Measurements from ENCODE around the gene RNASEH2A.

The RNASEH2A gene

DNA sequence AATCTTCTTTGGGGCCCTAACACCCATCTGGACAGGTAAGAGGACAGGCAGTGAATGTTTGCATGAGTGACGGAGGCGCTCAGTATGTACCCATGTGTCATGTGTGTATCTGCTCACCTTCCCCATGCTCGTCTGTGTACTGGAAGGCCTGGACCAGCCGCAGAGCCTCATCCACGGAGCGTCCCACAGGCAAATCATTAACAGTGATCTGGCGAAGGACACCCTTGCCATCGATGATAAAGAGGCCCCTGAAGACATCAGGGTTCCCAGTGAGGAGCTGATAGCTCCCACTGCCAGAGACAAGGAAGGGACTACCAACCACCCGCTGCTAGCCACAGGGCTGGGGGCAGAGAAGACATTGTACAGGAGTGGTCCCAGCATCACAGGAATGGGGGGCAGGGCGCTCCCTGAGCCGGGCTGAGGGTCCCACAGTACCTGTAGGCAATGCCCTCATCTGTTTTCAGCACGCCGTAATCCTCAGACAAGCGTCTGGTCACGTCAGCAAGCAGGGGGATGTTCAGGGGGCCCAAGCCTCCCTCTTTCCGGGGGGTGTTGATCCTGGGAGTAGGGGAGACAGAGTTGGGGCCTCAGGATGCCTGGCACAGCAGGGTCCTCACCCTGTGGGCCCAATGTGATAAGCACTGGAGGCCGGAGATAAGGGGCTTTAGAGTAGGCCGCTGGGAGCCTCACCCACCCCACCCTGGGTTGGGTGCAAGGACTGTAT lies 6.5 kb upstream of the RNASEH2A start:
- Histone ChIP-seq H3K4me1 (ENCODE audit: control insufficient read depth in 1 of 2, insufficient read depth in 1 of 2, low read depth in 1 of 2, low read length in 1 of 2) (peaks cover 31 to 33% of the 10 kb centered on the region in 2 experiments), H3K4me3 (ENCODE audit: low read depth in 1 of 2, low read length in 1 of 2) (no peak overlapping the region), H3K27ac (no peak overlapping the region), H3K9me3 (no peaks in the 10 kb centered on the region), H3K27me3 (peaks cover 49% of the 10 kb centered on the region), H3K36me3 (no peaks in the 10 kb centered on the region)
- TF ChIP-seq, protein P1, sequence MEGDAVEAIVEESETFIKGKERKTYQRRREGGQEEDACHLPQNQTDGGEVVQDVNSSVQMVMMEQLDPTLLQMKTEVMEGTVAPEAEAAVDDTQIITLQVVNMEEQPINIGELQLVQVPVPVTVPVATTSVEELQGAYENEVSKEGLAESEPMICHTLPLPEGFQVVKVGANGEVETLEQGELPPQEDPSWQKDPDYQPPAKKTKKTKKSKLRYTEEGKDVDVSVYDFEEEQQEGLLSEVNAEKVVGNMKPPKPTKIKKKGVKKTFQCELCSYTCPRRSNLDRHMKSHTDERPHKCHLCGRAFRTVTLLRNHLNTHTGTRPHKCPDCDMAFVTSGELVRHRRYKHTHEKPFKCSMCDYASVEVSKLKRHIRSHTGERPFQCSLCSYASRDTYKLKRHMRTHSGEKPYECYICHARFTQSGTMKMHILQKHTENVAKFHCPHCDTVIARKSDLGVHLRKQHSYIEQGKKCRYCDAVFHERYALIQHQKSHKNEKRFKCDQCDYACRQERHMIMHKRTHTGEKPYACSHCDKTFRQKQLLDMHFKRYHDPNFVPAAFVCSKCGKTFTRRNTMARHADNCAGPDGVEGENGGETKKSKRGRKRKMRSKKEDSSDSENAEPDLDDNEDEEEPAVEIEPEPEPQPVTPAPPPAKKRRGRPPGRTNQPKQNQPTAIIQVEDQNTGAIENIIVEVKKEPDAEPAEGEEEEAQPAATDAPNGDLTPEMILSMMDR (IDR thresholded peaks at IDR 0.05), result no peak

DNA sequence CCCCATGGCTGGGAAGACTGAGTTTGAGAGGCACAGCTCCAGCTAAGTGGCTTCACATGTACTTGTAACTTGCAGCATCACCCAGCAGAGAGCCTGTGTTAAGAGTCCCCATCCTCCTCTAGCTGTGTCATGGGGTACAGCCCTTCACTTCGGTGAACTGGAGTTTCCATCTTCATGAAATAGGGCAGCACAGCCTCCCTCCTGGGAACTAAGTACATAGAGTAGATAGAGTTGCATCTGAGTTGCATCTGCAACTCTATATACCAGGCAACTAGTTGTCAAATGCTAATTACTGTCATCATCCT lies 6.0 kb upstream of the RNASEH2A start:
- no peak overlapping the region for H3K27ac ChIP-seq

DNA sequence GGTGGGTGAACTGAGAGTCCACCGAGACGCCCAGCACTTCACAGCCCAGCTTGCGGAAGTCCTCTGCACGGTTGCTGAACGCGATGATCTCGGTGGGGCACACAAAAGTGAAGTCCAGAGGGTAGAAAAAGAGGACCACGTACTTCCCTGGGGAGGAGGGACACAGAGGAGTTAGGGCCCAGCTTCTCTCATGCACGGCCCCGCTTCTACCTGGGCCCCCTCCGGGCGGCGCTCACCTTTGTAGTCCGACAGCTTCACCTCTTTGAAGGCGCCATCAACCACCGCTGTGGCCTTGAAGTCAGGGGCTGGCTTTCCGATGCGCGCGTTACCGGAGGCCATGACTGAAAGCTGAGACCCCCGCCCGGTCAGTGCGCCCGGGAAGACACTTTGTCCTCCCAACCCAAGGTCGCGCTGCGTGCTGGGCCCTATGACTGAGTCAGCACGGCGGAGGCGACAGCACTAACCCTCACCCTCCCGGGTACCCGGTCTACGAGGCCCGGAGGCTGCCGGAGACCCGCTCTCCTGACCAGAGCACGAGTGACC lies 5.4 kb upstream of the RNASEH2A start:
- peak overlapping the region in 1 of 2 experiments; percentile 48 for H3K4me3 ChIP-seq (ENCODE audit: low read depth in 1 of 2, low read length in 1 of 2)
- no peaks in the 10 kb centered on the region for H3K9me3 ChIP-seq
- H3K4me1 ChIP-seq (ENCODE audit: control insufficient read depth in 1 of 2, insufficient read depth in 1 of 2, low read depth in 1 of 2, low read length in 1 of 2), result peaks cover 25% of the 10 kb centered on the region in 2 experiments
- no peaks in the 10 kb centered on the region for H3K36me3 ChIP-seq
- H3K27me3 ChIP-seq, result peaks cover 49% of the 10 kb centered on the region
- TF ChIP-seq, protein P1 (IDR thresholded peaks at IDR 0.05), result no peak
- H3K27ac ChIP-seq, result no peak overlapping the region

More for the DNA sequence above, 6.0 kb upstream of the RNASEH2A start:
- H3K36me3 ChIP-seq, result no peaks in the 10 kb centered on the region
- peaks cover 28 to 29% of the 10 kb centered on the region in 2 experiments for H3K4me1 ChIP-seq (ENCODE audit: control insufficient read depth in 1 of 2, insufficient read depth in 1 of 2, low read depth in 1 of 2, low read length in 1 of 2)
- no peak overlapping the region for H3K4me3 ChIP-seq (ENCODE audit: low read depth in 1 of 2, low read length in 1 of 2)
- no peaks in the 10 kb centered on the region for H3K9me3 ChIP-seq
- H3K27me3 ChIP-seq, result peaks cover 49% of the 10 kb centered on the region
- TF ChIP-seq, protein P1 (IDR thresholded peaks at IDR 0.05), result no peak

DNA sequence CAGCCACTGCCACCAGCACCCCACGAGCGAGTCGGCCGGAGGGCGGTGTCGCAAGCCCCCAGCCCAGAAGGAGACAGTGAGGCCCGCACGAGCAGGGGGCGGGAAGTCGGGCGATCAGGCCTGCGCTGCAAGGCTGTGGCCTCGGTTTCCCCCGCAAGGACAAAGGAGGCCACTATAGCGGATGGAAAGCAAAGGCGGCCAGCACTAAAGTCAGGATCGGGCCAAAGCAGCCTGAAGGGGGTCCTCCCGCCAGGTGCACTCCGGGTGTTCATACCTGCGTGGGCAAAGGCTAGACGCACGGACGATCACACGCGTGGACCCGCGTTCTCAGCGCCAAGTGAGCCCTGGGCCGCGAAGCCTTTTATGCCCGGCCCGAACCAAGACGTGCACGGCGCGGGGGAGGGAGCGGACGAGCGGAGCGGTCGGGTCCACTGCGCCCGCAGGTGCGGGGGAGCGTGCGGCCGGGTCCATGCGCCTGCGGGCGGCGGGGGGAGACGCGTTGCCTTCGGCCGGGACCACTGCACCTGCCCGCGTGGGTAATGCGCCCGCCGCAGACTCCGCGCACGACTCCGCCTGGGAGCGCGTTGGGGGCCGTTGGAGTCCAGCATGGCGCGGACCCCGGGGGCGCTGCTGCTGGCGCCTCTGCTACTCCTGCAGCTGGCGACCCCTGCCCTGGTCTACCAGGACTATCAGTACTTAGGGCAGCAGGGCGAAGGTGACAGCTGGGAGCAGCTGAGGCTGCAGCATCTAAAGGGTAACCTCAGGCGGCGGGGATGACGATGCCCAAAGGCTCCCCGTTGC lies 4.7 kb upstream of the RNASEH2A start, which contains the start of the genes PRDX2 and THSD8:
TSS of gene PRDX2 (minus strand) at position 335 of the 801 bp plus-strand sequence. CDS start 539 bp downstream, outside the sequence.
TSS of gene THSD8 (plus strand) at position 604 of the 801 bp plus-strand sequence. CDS start at position 607, 3 bp downstream.
- H3K27me3 ChIP-seq, result peaks cover 49% of the 10 kb centered on the region
- peak within 1 kb of the TSS; percentile 29 to 48 for H3K4me3 ChIP-seq (ENCODE audit: low read depth in 1 of 2, low read length in 1 of 2)
- H3K9me3 ChIP-seq, result no peaks in the 10 kb centered on the region
- peaks cover 23 to 25% of the 10 kb centered on the region in 2 experiments for H3K4me1 ChIP-seq (ENCODE audit: control insufficient read depth in 1 of 2, insufficient read depth in 1 of 2, low read depth in 1 of 2, low read length in 1 of 2)
- TF ChIP-seq, protein P1 (IDR thresholded peaks at IDR 0.05), result no peak
- no peaks in the 10 kb centered on the region for H3K36me3 ChIP-seq
- no peak within 1 kb of the TSS for H3K27ac ChIP-seq

DNA sequence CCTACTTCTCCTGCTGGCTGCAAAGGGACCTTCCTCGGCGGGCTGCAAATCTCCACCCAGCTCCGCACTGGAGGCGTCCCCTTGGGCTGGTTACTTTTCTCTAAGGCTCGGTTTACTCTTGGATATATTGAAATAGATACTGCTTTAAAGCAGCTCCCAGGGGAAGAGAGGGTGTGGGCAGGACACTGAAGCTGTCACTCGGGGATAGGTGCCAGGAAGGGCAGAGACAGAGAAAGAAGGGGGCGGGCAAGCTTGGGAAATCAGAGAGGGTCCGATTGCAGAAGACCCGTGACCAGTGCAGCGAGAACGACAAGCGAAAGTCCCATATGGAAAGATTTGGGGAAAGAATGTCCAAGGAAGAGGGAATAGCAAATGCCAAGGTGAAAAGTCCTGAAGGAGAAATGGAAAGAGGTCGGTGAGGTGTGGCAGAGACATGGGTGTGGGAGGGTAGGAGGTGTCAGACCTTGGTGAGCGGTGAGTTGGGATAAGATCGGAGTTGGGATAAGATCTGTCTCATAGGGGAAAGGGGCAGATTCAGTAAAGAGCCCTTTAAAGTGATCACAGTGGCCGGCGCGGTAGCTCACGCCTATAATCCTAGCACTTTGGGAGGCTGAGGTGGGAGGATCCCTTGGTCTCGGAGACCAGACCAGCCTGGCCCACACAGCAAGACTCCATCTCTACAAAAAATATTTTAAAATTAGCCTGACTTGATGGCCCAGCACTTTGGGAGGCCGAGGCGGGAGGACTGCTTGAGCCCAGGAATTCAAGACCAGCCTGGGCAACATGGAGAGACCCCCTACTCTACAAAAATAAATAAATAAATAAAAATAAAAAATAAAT lies 3.9 kb upstream of the RNASEH2A start:
- no peaks in the 10 kb centered on the region for H3K36me3 ChIP-seq
- no peak overlapping the region for H3K27ac ChIP-seq
- peaks cover 29 to 31% of the 10 kb centered on the region in 2 experiments for H3K4me1 ChIP-seq (ENCODE audit: control insufficient read depth in 1 of 2, insufficient read depth in 1 of 2, low read depth in 1 of 2, low read length in 1 of 2)
- TF ChIP-seq, protein P1 (IDR thresholded peaks at IDR 0.05), result no peak
- H3K9me3 ChIP-seq, result no peaks in the 10 kb centered on the region
- H3K27me3 ChIP-seq, result peaks cover 49% of the 10 kb centered on the region
- H3K4me3 ChIP-seq (ENCODE audit: low read depth in 1 of 2, low read length in 1 of 2), result peak overlapping the region in 1 of 2 experiments; percentile 48

Data from neutrophil (primary cell).